IMR-90 (cell line): Measurements from ENCODE around the gene KATNB1.
A peak's percentile ranks its signal among the peaks of the same experiment; 100 is the strongest.

Experiments
- BHLHE40 ChIP-seq: fragments of 150-350 bp; IDR thresholded peaks from 2 replicates; pipeline ENCODE4 v1.6.1; 2016; ENCODE audit warnings: mild to moderate bottlenecking, low read depth, low read length
- ELK1 ChIP-seq: fragments of 150-350 bp; IDR thresholded peaks from 2 replicates; pipeline ENCODE4 v1.6.1; 2016; ENCODE audit warnings: low read depth, mild to moderate bottlenecking, low read length, moderate library complexity, borderline replicate concordance
- FOS ChIP-seq: fragments of 150-350 bp; IDR thresholded peaks from 2 replicates; pipeline ENCODE4 v1.6.1; 2016; ENCODE audit warnings: low read depth, low read length
- POLR2A ChIP-seq: IDR thresholded peaks from 2 replicates; pipeline ENCODE4 v1.6.1; 2012; ENCODE audit warnings: mild to moderate bottlenecking, low read depth, low read length
- RAD21 ChIP-seq: IDR thresholded peaks from 2 replicates; pipeline ENCODE4 v1.6.1; 2012; ENCODE audit warnings: low read length, improper control_type of control experiment
- RFX5 ChIP-seq: IDR thresholded peaks from 2 replicates; pipeline ENCODE4 v1.8.0; 2012; ENCODE audit warnings: low read depth, mild to moderate bottlenecking, low read length, moderate library complexity
- SMC3 ChIP-seq: fragments of 150-350 bp; IDR thresholded peaks from 2 replicates; pipeline ENCODE4 v1.6.1; 2016; ENCODE audit warnings: low read depth, mild to moderate bottlenecking, antibody characterized with exemption, low read length, moderate library complexity
- TF ChIP-seq, protein P1 (sequence below): conservative IDR thresholded peaks from 2 replicates; pipeline ENCODE4 v1.5.1; 2012; ENCODE audit warnings: mild to moderate bottlenecking, low read depth, low read length, improper control_type of control experiment

- TF ChIP-seq, protein P1, sequence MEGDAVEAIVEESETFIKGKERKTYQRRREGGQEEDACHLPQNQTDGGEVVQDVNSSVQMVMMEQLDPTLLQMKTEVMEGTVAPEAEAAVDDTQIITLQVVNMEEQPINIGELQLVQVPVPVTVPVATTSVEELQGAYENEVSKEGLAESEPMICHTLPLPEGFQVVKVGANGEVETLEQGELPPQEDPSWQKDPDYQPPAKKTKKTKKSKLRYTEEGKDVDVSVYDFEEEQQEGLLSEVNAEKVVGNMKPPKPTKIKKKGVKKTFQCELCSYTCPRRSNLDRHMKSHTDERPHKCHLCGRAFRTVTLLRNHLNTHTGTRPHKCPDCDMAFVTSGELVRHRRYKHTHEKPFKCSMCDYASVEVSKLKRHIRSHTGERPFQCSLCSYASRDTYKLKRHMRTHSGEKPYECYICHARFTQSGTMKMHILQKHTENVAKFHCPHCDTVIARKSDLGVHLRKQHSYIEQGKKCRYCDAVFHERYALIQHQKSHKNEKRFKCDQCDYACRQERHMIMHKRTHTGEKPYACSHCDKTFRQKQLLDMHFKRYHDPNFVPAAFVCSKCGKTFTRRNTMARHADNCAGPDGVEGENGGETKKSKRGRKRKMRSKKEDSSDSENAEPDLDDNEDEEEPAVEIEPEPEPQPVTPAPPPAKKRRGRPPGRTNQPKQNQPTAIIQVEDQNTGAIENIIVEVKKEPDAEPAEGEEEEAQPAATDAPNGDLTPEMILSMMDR, result no peak
- TF ChIP-seq RAD21 (no peak), ELK1 (no peak), SMC3 (no peak), BHLHE40 (peak; percentile 66), FOS (peak; percentile 8; the same call in 1 of the 2 replicates), RFX5 (no peak), POLR2A (no peak)
Observed at GRCh38 chr16:57781741-57782606, 46.4 kb downstream of the KATNB1 start.
